HEK293 (cell line): ENCODE results near the gene TXNRD2.

Experiments
- GLIS1 ChIP-seq: fragments of 450-650 bp; formaldehyde crosslinking; IDR thresholded peaks from 2 replicates; pipeline ENCODE4 v1.5.1; 2016; ENCODE audit warnings: missing biosample characterization, missing genetic modification characterization
- HOXA7 ChIP-seq: sonication (generic); formaldehyde crosslinking; IDR thresholded peaks from 2 replicates; pipeline ENCODE4 v1.8.1; 2022; ENCODE audit warnings: missing genetic modification reagents, borderline replicate concordance
- MEIS1 ChIP-seq: sonication (generic); formaldehyde crosslinking; IDR thresholded peaks from 2 replicates; pipeline ENCODE4 v1.8.1; 2022; ENCODE audit warnings: missing genetic modification reagents, mild to moderate bottlenecking, borderline replicate concordance
- MYNN ChIP-seq: fragments of 450-650 bp; formaldehyde crosslinking; IDR thresholded peaks from 2 replicates; pipeline ENCODE4 v1.5.1; 2016; ENCODE audit warnings: missing biosample characterization, missing genetic modification characterization, borderline replicate concordance
- PRDM6 ChIP-seq: fragments of 450-650 bp; formaldehyde crosslinking; IDR thresholded peaks from 2 replicates; pipeline ENCODE4 v1.5.1; 2017; ENCODE audit warnings: missing biosample characterization, missing genetic modification characterization
- SP3 ChIP-seq: fragments of 450-650 bp; formaldehyde crosslinking; IDR thresholded peaks from 2 replicates; pipeline ENCODE4 v1.5.1; 2016; ENCODE audit warnings: missing biosample characterization, missing genetic modification characterization
- TSHZ1 ChIP-seq: fragments of 450-650 bp; formaldehyde crosslinking; IDR thresholded peaks from 2 replicates; pipeline ENCODE4 v1.5.1; 2016; ENCODE audit warnings: missing biosample characterization, missing genetic modification characterization, borderline replicate concordance
- ZFHX2 ChIP-seq: fragments of 450-650 bp; formaldehyde crosslinking; conservative IDR thresholded peaks from 2 replicates; pipeline ENCODE4 v1.5.1; 2016; ENCODE audit warnings: missing biosample characterization, missing genetic modification characterization
- ZFP41 ChIP-seq: fragments of 450-650 bp; formaldehyde crosslinking; IDR thresholded peaks from 2 replicates; pipeline ENCODE4 v1.5.1; 2016; ENCODE audit warnings: missing biosample characterization, missing genetic modification characterization, borderline replicate concordance
- ZFP69B ChIP-seq: fragments of 450-650 bp; formaldehyde crosslinking; IDR thresholded peaks from 2 replicates; pipeline ENCODE4 v1.5.1; 2016; ENCODE audit warnings: missing biosample characterization, missing genetic modification characterization
- ZNF148 ChIP-seq: fragments of 450-650 bp; formaldehyde crosslinking; IDR thresholded peaks from 2 replicates; pipeline ENCODE4 v1.5.0; 2017; ENCODE audit warnings: missing biosample characterization, missing genetic modification characterization, borderline replicate concordance
- ZNF248 ChIP-seq: fragments of 450-650 bp; formaldehyde crosslinking; IDR thresholded peaks from 2 replicates; pipeline ENCODE4 v1.5.1; 2017; ENCODE audit warnings: missing biosample characterization, missing genetic modification characterization
- ZNF26 ChIP-seq: fragments of 450-650 bp; formaldehyde crosslinking; IDR thresholded peaks from 2 replicates; pipeline ENCODE4 v1.5.1; 2016; ENCODE audit warnings: missing biosample characterization, missing genetic modification characterization
- ZNF580 ChIP-seq: fragments of 450-650 bp; formaldehyde crosslinking; IDR thresholded peaks from 2 replicates; pipeline ENCODE4 v1.5.1; 2016; ENCODE audit warnings: missing biosample characterization, missing genetic modification characterization
- ZNF624 ChIP-seq: fragments of 450-650 bp; formaldehyde crosslinking; IDR thresholded peaks from 2 replicates; pipeline ENCODE4 v1.5.1; 2017; ENCODE audit warnings: missing biosample characterization, missing genetic modification characterization
- ZNF664 ChIP-seq: fragments of 450-650 bp; formaldehyde crosslinking; IDR thresholded peaks from 2 replicates; pipeline ENCODE4 v1.5.1; 2016; ENCODE audit warnings: missing biosample characterization, missing genetic modification characterization
- ZSCAN23 ChIP-seq: fragments of 450-650 bp; formaldehyde crosslinking; IDR thresholded peaks from 2 replicates; pipeline ENCODE4 v1.5.1; 2016; ENCODE audit warnings: missing biosample characterization, missing genetic modification characterization
- TF ChIP-seq, protein P1 (sequence below): fragments of 450-650 bp; formaldehyde crosslinking; IDR thresholded peaks from 2 replicates; pipeline ENCODE4 v1.5.1; 2016; ENCODE audit warnings: missing biosample characterization, missing genetic modification characterization
- TF ChIP-seq, protein P2 (sequence below): fragments of 450-650 bp; formaldehyde crosslinking; IDR thresholded peaks from 2 replicates; pipeline ENCODE4 v1.5.1; 2016; ENCODE audit warnings: missing biosample characterization, missing genetic modification characterization

The TXNRD2 gene

DNA sequence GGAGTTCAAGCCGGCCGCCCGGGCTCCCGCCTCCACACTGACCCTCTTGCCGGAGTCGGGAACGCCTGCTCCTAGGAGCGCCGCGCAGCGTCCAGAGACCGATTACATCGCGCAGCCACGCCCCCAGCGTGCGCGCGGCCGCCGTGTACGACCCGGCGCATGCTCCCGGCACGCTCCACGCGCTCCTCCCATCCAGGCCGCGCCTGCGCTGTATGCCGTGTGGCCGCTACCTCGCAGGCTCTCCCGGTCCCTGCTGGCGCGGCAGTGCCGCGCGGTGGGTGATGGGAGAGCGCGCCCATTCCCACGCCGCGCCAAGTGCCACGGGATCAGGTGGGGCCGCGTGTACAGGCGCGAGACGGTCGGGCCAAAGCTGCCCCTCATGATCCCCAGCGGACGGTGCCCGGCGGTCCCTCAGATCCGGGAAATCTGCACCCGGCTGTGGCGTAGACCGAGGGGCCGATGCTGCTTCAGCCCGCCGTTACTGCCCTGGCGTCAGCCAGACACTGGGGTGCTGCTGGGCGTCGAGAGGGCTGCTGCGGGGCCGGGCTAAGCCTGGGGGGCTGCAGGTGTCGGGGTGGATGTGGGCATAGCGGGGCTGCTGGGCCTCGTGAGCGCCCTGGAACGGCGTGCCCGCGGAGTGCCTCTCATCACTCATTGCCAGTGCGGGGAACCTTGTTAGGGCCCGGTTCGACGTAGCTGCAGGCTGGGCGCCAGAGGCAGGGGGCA, 86.7 kb downstream of the TXNRD2 start, which contains the start of the genes GNB1L and RTL10 (continued):
- TF ChIP-seq ZNF664 (tag by site-specific recombination), result no peak
- peak; percentile 81 for TF ChIP-seq ZFP69B (tag by site-specific recombination)
- no peak; the same call in 1 of the 2 replicates for TF ChIP-seq GLIS1 (tag by site-specific recombination)
- no peak for TF ChIP-seq MYNN (tag by site-specific recombination)
- TF ChIP-seq ZSCAN23 (tag by site-specific recombination), result no peak
- no peak for TF ChIP-seq ZNF248 (tag by site-specific recombination)
- TF ChIP-seq, protein P1, sequence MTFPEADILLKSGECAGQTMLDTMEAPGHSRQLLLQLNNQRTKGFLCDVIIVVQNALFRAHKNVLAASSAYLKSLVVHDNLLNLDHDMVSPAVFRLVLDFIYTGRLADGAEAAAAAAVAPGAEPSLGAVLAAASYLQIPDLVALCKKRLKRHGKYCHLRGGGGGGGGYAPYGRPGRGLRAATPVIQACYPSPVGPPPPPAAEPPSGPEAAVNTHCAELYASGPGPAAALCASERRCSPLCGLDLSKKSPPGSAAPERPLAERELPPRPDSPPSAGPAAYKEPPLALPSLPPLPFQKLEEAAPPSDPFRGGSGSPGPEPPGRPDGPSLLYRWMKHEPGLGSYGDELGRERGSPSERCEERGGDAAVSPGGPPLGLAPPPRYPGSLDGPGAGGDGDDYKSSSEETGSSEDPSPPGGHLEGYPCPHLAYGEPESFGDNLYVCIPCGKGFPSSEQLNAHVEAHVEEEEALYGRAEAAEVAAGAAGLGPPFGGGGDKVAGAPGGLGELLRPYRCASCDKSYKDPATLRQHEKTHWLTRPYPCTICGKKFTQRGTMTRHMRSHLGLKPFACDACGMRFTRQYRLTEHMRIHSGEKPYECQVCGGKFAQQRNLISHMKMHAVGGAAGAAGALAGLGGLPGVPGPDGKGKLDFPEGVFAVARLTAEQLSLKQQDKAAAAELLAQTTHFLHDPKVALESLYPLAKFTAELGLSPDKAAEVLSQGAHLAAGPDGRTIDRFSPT (tag by site-specific recombination), result peak; percentile 81
- no peak for TF ChIP-seq ZFP41 (tag by site-specific recombination)
- TF ChIP-seq ZNF580 (tag by site-specific recombination), result peak; percentile 59; the same call in 1 of the 2 replicates
- TF ChIP-seq PRDM6 (tag by site-specific recombination), result no peak
- no peak for TF ChIP-seq HOXA7 (CRISPR knock-in tag)
- peak; percentile 72 for TF ChIP-seq ZFHX2
- TF ChIP-seq MEIS1 (CRISPR knock-in tag), result no peak
- TF ChIP-seq ZNF148, result no peak
- TF ChIP-seq SP3 (tag by site-specific recombination), result peak; percentile 73
- TF ChIP-seq ZNF624 (tag by site-specific recombination), result no peak
- no peak for TF ChIP-seq ZNF26 (tag by site-specific recombination)
- no peak for TF ChIP-seq TSHZ1 (tag by site-specific recombination)
- TF ChIP-seq, protein P2, sequence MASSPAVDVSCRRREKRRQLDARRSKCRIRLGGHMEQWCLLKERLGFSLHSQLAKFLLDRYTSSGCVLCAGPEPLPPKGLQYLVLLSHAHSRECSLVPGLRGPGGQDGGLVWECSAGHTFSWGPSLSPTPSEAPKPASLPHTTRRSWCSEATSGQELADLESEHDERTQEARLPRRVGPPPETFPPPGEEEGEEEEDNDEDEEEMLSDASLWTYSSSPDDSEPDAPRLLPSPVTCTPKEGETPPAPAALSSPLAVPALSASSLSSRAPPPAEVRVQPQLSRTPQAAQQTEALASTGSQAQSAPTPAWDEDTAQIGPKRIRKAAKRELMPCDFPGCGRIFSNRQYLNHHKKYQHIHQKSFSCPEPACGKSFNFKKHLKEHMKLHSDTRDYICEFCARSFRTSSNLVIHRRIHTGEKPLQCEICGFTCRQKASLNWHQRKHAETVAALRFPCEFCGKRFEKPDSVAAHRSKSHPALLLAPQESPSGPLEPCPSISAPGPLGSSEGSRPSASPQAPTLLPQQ (tag by site-specific recombination), result peak; percentile 85
